Activated CD4-positive, alpha-beta memory T cell treated with anti-CD3 and anti-CD28 coated beads, Interleukin-2, amount 10 ng/mL, durations not matched to agents 7 days and 5 days (primary cell): Measurements from ENCODE around the gene RWDD1. TPM values are rescaled to one million over a fixed set of nuclear protein-coding genes. Genes with fewer than 3 reads are reported as not detected.

Experiments
- CTCF ChIA-PET: fragments of 350-600 bp; sonication (Branson Sonifier 250); formaldehyde crosslinking; loops from one replicate; lab custom pipeline; 2021; ENCODE audit warnings: antibody characterized with exemption, inconsistent platforms; lab: Charles Lee
- POLR2A ChIA-PET: fragments of 350-600 bp; sonication (Branson Sonifier 250); formaldehyde crosslinking; loops from one replicate; lab custom pipeline; 2021; ENCODE audit warnings: antibody characterized with exemption; lab: Charles Lee
- DNase-seq: peaks from one replicate; pipeline ENCODE4 v3.0.0-alpha.2; 2020
- H3K27ac Mint-ChIP-seq: one replicate; pipeline ENCODE4 v1.8.0; 2021; ENCODE audit warnings: mild to moderate bottlenecking, mixed read lengths
- H3K27me3 Mint-ChIP-seq: one replicate; pipeline ENCODE4 v1.8.0; 2021; ENCODE audit warnings: mixed read lengths
- H3K36me3 Mint-ChIP-seq: one replicate; pipeline ENCODE4 v1.8.0; 2021; ENCODE audit warnings: low read depth, mixed read lengths
- H3K4me1 Mint-ChIP-seq: one replicate; pipeline ENCODE4 v1.8.0; 2021; ENCODE audit warnings: mixed read lengths
- H3K4me3 Mint-ChIP-seq: one replicate; pipeline ENCODE4 v1.8.0; 2021; ENCODE audit warnings: mild to moderate bottlenecking, mixed read lengths
- H3K9me3 Mint-ChIP-seq: one replicate; pipeline ENCODE4 v1.8.0; 2021; ENCODE audit warnings: mixed read lengths
- total RNA-seq, 2 experiments: library from RNA; stranded (reverse); gene quantifications; one replicate each; pipeline ENCODE4 v1.2.3, GENCODE V29; 2021

Gene RWDD1
- total RNA-seq, 2 experiments from 2014 or later = 37.8 to 39.5 TPM

DNA sequence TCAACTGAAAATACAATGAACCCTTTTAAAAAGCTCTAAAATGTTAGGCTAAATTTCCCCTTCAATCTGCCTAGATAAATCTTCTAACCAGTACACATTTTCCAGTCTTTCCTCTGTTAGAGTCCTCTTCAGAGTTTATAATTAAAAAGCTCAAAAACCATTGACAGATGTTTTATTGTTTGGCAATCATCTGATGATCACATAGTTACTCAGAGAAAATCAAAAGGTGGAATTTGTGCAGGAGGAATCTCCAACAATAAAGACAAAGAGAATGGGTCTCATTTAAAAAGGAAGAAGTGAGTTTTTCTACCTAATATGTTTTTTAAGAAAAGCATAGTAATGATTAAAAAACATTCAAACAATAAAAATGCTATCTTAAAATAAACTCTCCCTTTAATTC lies 28.9 kb upstream of the RWDD1 start:
- Mint-ChIP-seq H3K4me1 (no peaks in the 10 kb centered on the region), H3K9me3 (no peaks in the 10 kb centered on the region), H3K4me3 (no peak overlapping the region), H3K36me3 (no peaks in the 10 kb centered on the region), H3K27ac (no peak overlapping the region), H3K27me3 (peaks cover 40% of the 10 kb centered on the region)
- no peak for DNase-seq
- ChIA-PET CTCF (interaction anchor here (0.9 to 2.1 kb wide), 5 partner anchors 9 to 325 kb away, joined by 3 to 10 read pairs (median 5); no protein-coding TSS in a partner anchor), POLR2A (interaction anchor here (0.9 kb wide), 2 partner anchors 29 to 30 kb away, joined by 3 read pairs; partner anchors contain the start of gene RWDD1)

DNA sequence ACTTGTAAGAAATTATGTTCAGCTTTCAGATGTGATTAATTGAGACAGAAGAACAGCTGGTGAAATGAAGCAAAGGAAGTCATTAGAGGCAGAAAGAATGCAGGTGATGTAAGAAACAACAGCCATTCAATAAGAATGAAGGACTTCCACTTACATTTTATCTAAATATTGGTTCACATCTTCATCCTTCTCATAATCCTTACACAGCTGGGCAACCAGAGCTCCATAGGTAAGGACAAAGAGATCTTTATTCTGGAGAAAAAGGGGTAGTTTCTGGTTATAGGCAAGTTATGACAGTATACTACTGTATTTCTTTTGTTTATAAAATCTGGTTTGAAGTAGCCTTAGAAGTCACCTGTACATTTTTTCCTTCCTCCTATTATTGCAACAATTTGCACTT lies 28.2 kb upstream of the RWDD1 start:
- no peaks in the 10 kb centered on the region for H3K36me3 Mint-ChIP-seq
- POLR2A ChIA-PET = interaction anchor here (0.9 kb wide), 1 partner anchor 29 kb away, joined by 3 read pairs; no protein-coding TSS in a partner anchor
- H3K27ac Mint-ChIP-seq = no peak overlapping the region
- H3K4me3 Mint-ChIP-seq = no peak overlapping the region
- CTCF ChIA-PET = interaction anchor here (1.6 kb wide), 1 partner anchor 274 kb away, joined by 5 read pairs; no protein-coding TSS in a partner anchor
- no peak for DNase-seq
- H3K27me3 Mint-ChIP-seq = peaks cover 44% of the 10 kb centered on the region
- H3K4me1 Mint-ChIP-seq = no peaks in the 10 kb centered on the region
- H3K9me3 Mint-ChIP-seq = no peaks in the 10 kb centered on the region

DNA sequence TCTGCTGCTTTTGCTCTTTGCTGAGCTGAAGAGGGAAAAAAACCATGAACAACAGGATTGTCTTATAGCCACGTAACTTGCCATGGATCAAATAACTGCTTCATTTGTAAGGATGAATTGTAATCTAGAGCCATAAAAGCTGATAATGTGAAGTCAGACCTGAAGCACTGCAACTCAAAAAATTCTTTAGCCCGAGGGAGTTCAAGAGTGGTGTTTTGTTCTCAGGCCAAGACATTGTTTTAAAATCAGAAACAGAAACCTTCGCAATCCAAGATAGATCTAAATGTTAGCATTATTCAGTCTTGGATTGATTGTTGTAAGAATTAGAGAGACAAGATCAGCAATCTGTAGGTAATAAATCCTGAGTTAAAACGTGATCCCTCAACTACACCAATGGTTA lies 25.7 kb upstream of the RWDD1 start, which contains the start of gene TRAPPC3L:
TSS of gene TRAPPC3L (minus strand) at position 34 of the 400 bp plus-strand sequence. CDS start 170 bp downstream, outside the sequence.
- DNase-seq = no peak
- Mint-ChIP-seq H3K36me3 (no peaks in the 10 kb centered on the region), H3K4me3 (no peak within 1 kb of the TSS), H3K27me3 (peaks cover 40% of the 10 kb centered on the region), H3K4me1 (no peaks in the 10 kb centered on the region), H3K9me3 (no peaks in the 10 kb centered on the region), H3K27ac (no peak within 1 kb of the TSS)
- POLR2A ChIA-PET = no interaction called here
- CTCF ChIA-PET = interaction anchor here (1.2 kb wide), 1 partner anchor 258 kb away, joined by 3 read pairs; no protein-coding TSS in a partner anchor

DNA sequence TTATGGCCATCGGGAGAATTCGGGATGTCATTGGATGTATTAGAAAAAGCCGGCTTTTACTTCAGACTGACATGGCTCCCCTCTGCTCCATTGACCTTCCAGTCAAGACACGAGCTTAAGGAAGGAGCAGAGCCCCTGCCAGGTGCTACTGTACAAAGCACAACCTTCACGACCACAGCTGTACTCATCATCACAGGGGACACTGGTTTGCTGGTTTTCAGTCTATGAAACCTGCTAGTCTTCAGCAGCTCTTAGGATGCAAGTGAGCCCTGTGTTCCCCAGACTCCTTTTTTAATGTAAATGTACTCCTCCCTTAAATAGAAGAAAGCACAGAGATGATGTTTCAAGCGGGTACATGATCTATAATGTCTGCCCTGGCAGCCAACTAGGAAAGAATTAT lies 23.9 kb upstream of the RWDD1 start:
- Mint-ChIP-seq H3K27me3 (peaks cover 41% of the 10 kb centered on the region), H3K36me3 (no peaks in the 10 kb centered on the region), H3K4me1 (no peaks in the 10 kb centered on the region), H3K27ac (no peak overlapping the region), H3K9me3 (no peaks in the 10 kb centered on the region), H3K4me3 (no peak overlapping the region)
- CTCF ChIA-PET = interaction anchor here (1.0 kb wide), 1 partner anchor 24 kb away, joined by 3 read pairs; the partner anchor contains the start of gene RWDD1
- POLR2A ChIA-PET = no interaction called here
- no peak for DNase-seq

DNA sequence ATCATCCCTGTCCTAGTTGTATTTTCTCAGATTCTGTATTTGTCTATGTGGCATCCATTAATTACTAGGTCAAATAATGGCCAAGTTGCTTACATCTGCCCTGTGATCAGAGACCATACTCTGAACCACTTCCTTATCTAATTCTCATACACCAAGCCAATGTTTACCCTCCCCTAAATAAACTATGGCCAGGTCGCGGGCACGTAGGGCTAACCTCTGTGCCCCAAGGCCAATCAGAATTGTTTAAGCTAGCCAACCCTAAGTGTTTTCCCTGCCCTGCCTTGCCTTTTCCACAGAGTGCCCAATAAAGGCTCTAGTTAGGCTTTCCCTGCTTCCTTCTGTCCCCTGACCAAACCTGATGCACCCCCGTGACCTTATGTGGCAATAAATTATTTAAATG lies 20.5 kb upstream of the RWDD1 start:
- DNase-seq = no peak
- POLR2A ChIA-PET = no interaction called here
- no peaks in the 10 kb centered on the region for H3K36me3 Mint-ChIP-seq
- no peaks in the 10 kb centered on the region for H3K9me3 Mint-ChIP-seq
- H3K4me3 Mint-ChIP-seq = no peak overlapping the region
- H3K27ac Mint-ChIP-seq = no peak overlapping the region
- CTCF ChIA-PET = interaction anchor here (1.7 kb wide), 1 partner anchor 10 kb away, joined by 6 read pairs; no protein-coding TSS in a partner anchor
- no peaks in the 10 kb centered on the region for H3K4me1 Mint-ChIP-seq
- H3K27me3 Mint-ChIP-seq = peaks cover 36% of the 10 kb centered on the region

DNA sequence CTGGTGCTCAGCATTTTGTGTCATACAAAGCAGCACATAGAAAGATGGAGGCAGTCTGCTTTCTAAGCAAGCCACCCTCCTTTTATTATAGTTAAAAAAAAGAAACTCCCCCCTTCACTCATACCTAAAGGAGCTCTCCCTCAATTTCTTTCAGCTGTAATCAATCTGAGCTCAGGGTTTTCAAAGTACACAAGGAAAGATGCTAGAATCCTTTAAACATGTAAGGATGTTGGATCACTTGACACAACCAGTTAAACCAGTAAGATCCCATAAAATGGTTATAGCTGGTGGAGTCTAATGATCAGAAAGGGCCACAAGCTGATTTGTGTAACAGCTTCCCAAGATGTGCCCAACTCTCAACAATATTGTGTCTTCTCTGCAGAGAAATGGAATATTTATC lies 17.9 kb upstream of the RWDD1 start, which contains the start of gene CALHM4:
TSS of gene CALHM4 (plus strand) at position 301 of the 400 bp plus-strand sequence. CDS start at position 344, 43 bp downstream.
- ChIA-PET CTCF (interaction anchor here (0.8 to 1.5 kb wide), 3 partner anchors 18 to 284 kb away, joined by 3 to 4 read pairs (median 3); partner anchors contain the start of gene RSPH4A), POLR2A (no interaction called here)
- Mint-ChIP-seq H3K4me3 (no peak within 1 kb of the TSS), H3K27ac (no peak within 1 kb of the TSS), H3K36me3 (no peaks in the 10 kb centered on the region), H3K27me3 (peaks cover 27% of the 10 kb centered on the region), H3K9me3 (no peaks in the 10 kb centered on the region), H3K4me1 (no peaks in the 10 kb centered on the region)
- no peak for DNase-seq

DNA sequence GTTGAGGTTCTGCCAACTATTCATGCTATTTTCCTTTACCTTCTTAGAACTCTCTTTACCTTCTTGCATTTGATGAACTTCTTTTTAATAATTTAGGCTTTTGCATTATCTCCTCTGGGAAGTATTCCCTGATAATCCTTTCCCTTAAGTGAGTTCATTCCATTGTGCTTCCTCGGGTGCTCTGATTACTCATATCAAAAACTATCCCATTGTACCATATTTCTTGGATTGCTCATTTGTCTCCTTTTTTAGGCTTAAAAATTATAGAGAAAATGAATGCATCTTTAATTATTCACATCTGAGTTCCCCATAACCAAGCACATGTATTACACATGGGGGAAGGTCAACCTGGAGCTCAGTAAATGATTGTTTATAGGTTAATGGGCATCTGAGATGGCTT lies 15.2 kb upstream of the RWDD1 start:
- Mint-ChIP-seq H3K27me3 (peaks cover 18% of the 10 kb centered on the region), H3K36me3 (no peaks in the 10 kb centered on the region), H3K4me3 (no peak overlapping the region), H3K9me3 (no peaks in the 10 kb centered on the region), H3K27ac (no peak overlapping the region), H3K4me1 (no peaks in the 10 kb centered on the region)
- no peak for DNase-seq
- ChIA-PET CTCF (interaction anchor here (0.6 to 1.3 kb wide), 3 partner anchors 9 to 263 kb away, joined by 3 to 4 read pairs (median 3); no protein-coding TSS in a partner anchor), POLR2A (no interaction called here)

DNA sequence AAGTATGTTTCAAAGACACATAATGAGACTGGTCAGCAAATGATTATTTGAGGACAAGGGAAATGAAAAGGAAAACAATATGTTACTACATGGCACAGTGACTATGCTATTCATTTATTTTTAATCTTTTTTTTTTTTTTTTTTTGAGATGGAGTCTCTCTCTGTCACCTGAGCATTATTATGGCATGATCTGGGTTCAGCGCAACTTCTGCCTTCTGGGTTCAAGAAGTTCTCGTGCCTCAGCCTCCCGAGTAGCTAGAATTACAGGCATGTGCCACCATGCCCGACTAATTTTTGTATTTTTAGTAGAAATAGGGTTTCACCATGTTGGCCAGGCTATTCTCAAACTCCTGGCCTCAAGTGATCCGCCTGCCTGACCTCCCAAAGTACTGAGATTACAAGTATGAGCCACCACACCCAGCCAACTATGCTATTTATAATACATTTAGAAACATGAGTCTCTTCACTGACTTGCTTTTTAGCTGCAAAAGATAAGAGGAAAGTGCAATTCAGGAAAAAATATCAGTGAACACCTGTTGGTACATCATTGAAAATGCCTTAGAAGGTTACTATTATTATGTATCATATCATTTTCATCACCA lies 14.4 kb upstream of the RWDD1 start:
- H3K36me3 Mint-ChIP-seq = no peaks in the 10 kb centered on the region
- no peaks in the 10 kb centered on the region for H3K4me1 Mint-ChIP-seq
- H3K27ac Mint-ChIP-seq = no peak overlapping the region
- no peaks in the 10 kb centered on the region for H3K9me3 Mint-ChIP-seq
- DNase-seq = no peak
- ChIA-PET CTCF (no interaction called here), POLR2A (interaction anchor here (0.8 kb wide), 1 partner anchor 15 kb away, joined by 3 read pairs; the partner anchor contains the start of gene RWDD1)
- H3K4me3 Mint-ChIP-seq = no peak overlapping the region
- peaks cover 14% of the 10 kb centered on the region for H3K27me3 Mint-ChIP-seq

DNA sequence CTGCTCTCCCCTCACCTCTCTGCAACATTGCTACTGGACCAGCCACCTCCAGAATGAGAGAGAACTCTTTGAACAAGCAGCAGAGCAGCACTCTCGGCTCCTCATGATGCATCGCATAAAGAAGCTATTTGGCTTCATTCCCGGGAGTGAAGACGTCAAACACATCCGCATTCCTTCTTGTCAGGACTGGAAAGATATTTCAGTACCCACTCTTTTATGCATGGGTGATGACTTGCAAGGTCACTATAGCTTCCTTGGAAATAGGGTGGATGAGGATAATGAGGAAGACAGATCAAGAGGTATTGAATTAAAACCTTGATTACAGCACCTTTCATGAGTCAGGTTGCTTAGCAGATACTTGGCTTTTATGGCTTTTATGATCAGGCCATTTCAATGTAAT lies 13.4 kb upstream of the RWDD1 start:
- Mint-ChIP-seq H3K36me3 (no peaks in the 10 kb centered on the region), H3K9me3 (no peaks in the 10 kb centered on the region), H3K27me3 (peaks cover 15% of the 10 kb centered on the region), H3K27ac (no peak overlapping the region), H3K4me1 (no peaks in the 10 kb centered on the region), H3K4me3 (no peak overlapping the region)
- ChIA-PET POLR2A (interaction anchor here (1.8 kb wide), 1 partner anchor 14 kb away, joined by 7 read pairs; the partner anchor contains the start of gene RWDD1), CTCF (interaction anchor here (1.0 kb wide), 1 partner anchor 270 kb away, joined by 3 read pairs; no protein-coding TSS in a partner anchor)
- no peak for DNase-seq

DNA sequence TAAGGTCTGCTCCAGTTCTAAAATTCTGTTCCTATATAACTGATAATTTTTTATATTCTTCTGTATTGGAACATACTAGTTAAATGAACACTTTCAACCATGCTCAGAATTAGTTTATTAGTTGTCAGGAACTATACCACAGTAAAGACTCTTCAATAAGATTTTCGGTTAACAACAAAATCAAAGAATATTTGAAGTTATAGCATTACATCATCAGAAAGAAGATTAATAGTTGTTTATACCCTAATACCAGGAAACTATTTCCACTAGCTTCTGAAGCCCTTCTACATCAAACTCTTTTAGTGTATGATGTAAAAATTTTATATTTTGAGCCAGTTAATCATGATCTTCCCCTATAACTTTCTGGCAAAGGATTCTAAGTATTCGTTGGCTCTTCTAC lies 11.2 kb upstream of the RWDD1 start:
- POLR2A ChIA-PET = interaction anchor here (1.5 to 1.8 kb wide), 2 partner anchors 10 to 12 kb away, joined by 7 read pairs; no protein-coding TSS in a partner anchor

DNA sequence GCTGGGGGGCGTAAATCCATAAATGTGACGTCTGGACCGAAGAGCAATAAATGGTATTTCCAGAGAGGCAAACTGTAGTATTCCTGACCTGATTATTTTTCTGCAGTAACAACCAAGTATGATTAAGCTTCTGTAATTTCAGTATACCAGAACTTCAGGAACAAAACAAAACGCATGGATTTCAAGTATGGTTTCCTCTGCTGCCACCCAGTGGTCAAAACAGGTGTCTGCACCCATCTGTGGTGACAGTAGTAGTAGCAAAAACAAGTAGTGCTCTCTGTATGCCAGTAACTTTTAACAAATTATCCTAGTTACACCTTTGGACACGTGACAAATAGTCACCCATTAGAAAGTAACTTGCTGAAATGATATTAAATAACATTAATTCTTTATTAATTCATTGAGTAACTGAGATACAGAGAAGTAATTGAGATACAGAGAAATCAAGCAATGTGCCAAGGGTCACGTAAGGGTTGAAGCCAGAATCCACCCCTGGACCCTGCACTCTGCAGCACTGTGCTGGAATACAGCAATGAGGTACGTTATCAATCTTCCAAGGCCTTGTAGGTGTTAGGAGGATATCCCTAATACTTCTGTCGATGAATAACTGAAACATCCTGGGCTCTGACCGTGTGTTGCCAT lies 9.8 kb upstream of the RWDD1 start:
- Mint-ChIP-seq H3K36me3 (no peaks in the 10 kb centered on the region), H3K27ac (no peak overlapping the region), H3K9me3 (no peaks in the 10 kb centered on the region), H3K4me3 (no peak overlapping the region), H3K4me1 (peaks cover 4% of the 10 kb centered on the region), H3K27me3 (peaks cover 16% of the 10 kb centered on the region)
- POLR2A ChIA-PET = interaction anchor here (1.5 to 1.8 kb wide), 2 partner anchors 9 to 11 kb away, joined by 7 read pairs; no protein-coding TSS in a partner anchor
- DNase-seq = peak; percentile 73
- CTCF ChIA-PET = interaction anchor here (0.5 to 2.9 kb wide), 24 partner anchors 10 to 295 kb away, joined by 3 to 22 read pairs (median 5); partner anchors contain the start of genes RSPH4A and RWDD1

More for the DNA sequence above, 11.2 kb upstream of the RWDD1 start:
- no peak for DNase-seq
- CTCF ChIA-PET = interaction anchor here (1.1 to 2.9 kb wide), 11 partner anchors 9 to 293 kb away, joined by 3 to 22 read pairs (median 6); partner anchors contain the start of gene RWDD1
- H3K27me3 Mint-ChIP-seq = peaks cover 12% of the 10 kb centered on the region
- no peaks in the 10 kb centered on the region for H3K36me3 Mint-ChIP-seq
- H3K4me1 Mint-ChIP-seq = peaks cover 4% of the 10 kb centered on the region
- no peak overlapping the region for H3K4me3 Mint-ChIP-seq
- no peak overlapping the region for H3K27ac Mint-ChIP-seq
- H3K9me3 Mint-ChIP-seq = no peaks in the 10 kb centered on the region

DNA sequence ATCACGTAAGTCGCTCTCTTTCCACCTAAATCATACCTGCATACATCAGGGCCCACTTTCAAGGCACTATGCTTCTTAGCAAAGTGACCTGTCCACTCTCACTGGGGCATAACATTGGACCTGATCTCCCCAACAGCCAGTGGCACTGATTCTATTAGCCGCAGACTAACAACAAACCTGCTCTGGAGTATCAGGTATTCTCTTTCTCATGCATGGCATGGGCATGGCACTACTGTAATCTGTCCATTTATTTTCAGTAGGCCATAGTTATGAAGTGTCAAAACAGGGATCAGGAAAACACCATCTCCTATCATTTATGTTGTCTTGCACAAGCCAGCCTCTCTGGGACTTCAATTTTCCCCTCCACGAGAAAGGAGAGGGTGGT lies 9.3 kb upstream of the RWDD1 start:
- DNase-seq = no peak
- Mint-ChIP-seq H3K27ac (no peak overlapping the region), H3K9me3 (no peaks in the 10 kb centered on the region), H3K36me3 (no peaks in the 10 kb centered on the region), H3K4me3 (no peak overlapping the region), H3K4me1 (peaks cover 4% of the 10 kb centered on the region), H3K27me3 (peaks cover 22% of the 10 kb centered on the region)
- ChIA-PET CTCF (interaction anchor here (0.5 to 2.1 kb wide), 5 partner anchors 17 to 274 kb away, joined by 3 to 7 read pairs (median 3); no protein-coding TSS in a partner anchor), POLR2A (no interaction called here)
